DND-41 (cell line): Measurements from ENCODE around the gene CALML6.

Experiments
- ATAC-seq: fragments of 200-7000 bp; cut with Tn5 transposase; 3 replicates; pipeline ENCODE4 v1.9.1; 2021; ENCODE audit warnings: low read depth; ENCODE audit not compliant: insufficient read depth
- DNase-seq: peaks from one replicate; pipeline ENCODE4 v3.0.0-alpha.2; 2020
- H2AFZ ChIP-seq: 2 replicates; pipeline ENCODE4 v1.6.0; 2012; ENCODE audit warnings: low read depth, low read length
- H3K27ac ChIP-seq: 2 replicates; pipeline ENCODE4 v1.5.1; 2012; ENCODE audit warnings: low read length, inconsistent platforms
- H3K27me3 ChIP-seq: fragments of 200-600 bp; sonication (generic); 2 replicates; pipeline ENCODE4 v1.6.0; 2012; ENCODE audit warnings: low read length, mild to moderate bottlenecking, inconsistent platforms; ENCODE audit not compliant: insufficient read depth, poor library complexity
- H3K36me3 ChIP-seq: 2 replicates; pipeline ENCODE4 v1.5.1; 2012; ENCODE audit warnings: low read length, inconsistent platforms; ENCODE audit not compliant: insufficient read depth
- H3K4me1 ChIP-seq: 2 replicates; pipeline ENCODE4 v1.5.1; 2012; ENCODE audit warnings: mild to moderate bottlenecking, low read length; ENCODE audit not compliant: insufficient read depth
- H3K4me2 ChIP-seq: 2 replicates; pipeline ENCODE4 v1.6.0; 2012; ENCODE audit warnings: mild to moderate bottlenecking, moderate library complexity, low read length, inconsistent platforms; ENCODE audit not compliant: insufficient read depth
- H3K4me3 ChIP-seq, 2 experiments: fragments of 200-600 bp in 1 of 2; shearing (Covaris generic) in 1 of 2; 2 replicates each; pipeline ENCODE4 v1.5.1; 2012 to 2016; ENCODE audit warnings: inconsistent platforms in 2 of 2, low read length in 2 of 2, mild to moderate bottlenecking in 2 of 2, low read depth in 1 of 2, moderate library complexity in 1 of 2
- H3K79me2 ChIP-seq: 2 replicates; pipeline ENCODE4 v1.6.0; 2012; ENCODE audit warnings: low read length, inconsistent platforms; ENCODE audit not compliant: insufficient read depth
- H3K9ac ChIP-seq: 2 replicates; pipeline ENCODE4 v1.6.0; 2012; ENCODE audit warnings: low read depth, mild to moderate bottlenecking, inconsistent platforms, low read length, moderate library complexity
- H3K9me3 ChIP-seq: 2 replicates; pipeline ENCODE4 v1.5.1; 2012; ENCODE audit warnings: low read length, moderate library complexity, mild to moderate bottlenecking, inconsistent platforms; ENCODE audit not compliant: insufficient read depth, severe bottlenecking
- H4K20me1 ChIP-seq: 2 replicates; pipeline ENCODE4 v1.6.0; 2012; ENCODE audit warnings: low read length; ENCODE audit not compliant: insufficient read depth
- EZH2 ChIP-seq: IDR thresholded peaks from 3 replicates; pipeline ENCODE4 v1.6.1; 2012; ENCODE audit warnings: borderline replicate concordance, low read depth, mild to moderate bottlenecking, moderate library complexity, low read length, inconsistent platforms; ENCODE audit not compliant: severe bottlenecking
- TF ChIP-seq, protein P1 (sequence below): IDR thresholded peaks from 2 replicates; pipeline ENCODE4 v1.5.1; 2012; ENCODE audit warnings: borderline replicate concordance, low read length, moderate library complexity, mild to moderate bottlenecking; ENCODE audit not compliant: poor library complexity, severe bottlenecking; ENCODE audit errors: extremely low read depth

CALML6 gene

GRCh38 chr1:1941868-1942752 is 27.1 kb downstream of the CALML6 start:
- Histone ChIP-seq H3K36me3 (no peaks in the 10 kb centered on the region), H3K9me3 (no peaks in the 10 kb centered on the region), H3K27me3 (no peaks in the 10 kb centered on the region), H4K20me1 (no peaks in the 10 kb centered on the region; the same call in 1 of the 2 replicates), H3K4me3 (no peak overlapping the region), H3K27ac (no peak overlapping the region), H3K4me2 (no peak overlapping the region), H3K4me1 (peaks cover 8% of the 10 kb centered on the region), H3K9ac (no peak overlapping the region), H3K79me2 (no peaks in the 10 kb centered on the region), H2AFZ (no peak overlapping the region)
- ATAC-seq (no peak), DNase-seq (no peak)
- no peak for TF ChIP-seq EZH2
- TF ChIP-seq, protein P1, sequence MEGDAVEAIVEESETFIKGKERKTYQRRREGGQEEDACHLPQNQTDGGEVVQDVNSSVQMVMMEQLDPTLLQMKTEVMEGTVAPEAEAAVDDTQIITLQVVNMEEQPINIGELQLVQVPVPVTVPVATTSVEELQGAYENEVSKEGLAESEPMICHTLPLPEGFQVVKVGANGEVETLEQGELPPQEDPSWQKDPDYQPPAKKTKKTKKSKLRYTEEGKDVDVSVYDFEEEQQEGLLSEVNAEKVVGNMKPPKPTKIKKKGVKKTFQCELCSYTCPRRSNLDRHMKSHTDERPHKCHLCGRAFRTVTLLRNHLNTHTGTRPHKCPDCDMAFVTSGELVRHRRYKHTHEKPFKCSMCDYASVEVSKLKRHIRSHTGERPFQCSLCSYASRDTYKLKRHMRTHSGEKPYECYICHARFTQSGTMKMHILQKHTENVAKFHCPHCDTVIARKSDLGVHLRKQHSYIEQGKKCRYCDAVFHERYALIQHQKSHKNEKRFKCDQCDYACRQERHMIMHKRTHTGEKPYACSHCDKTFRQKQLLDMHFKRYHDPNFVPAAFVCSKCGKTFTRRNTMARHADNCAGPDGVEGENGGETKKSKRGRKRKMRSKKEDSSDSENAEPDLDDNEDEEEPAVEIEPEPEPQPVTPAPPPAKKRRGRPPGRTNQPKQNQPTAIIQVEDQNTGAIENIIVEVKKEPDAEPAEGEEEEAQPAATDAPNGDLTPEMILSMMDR = no peak

GRCh38 chr1:1942753-1943656 is 27.9 kb downstream of the CALML6 start:
- H4K20me1 ChIP-seq = no peaks in the 10 kb centered on the region; the same call in 1 of the 2 replicates
- H3K4me2 ChIP-seq = no peak overlapping the region
- H2AFZ ChIP-seq = no peak overlapping the region
- H3K4me3 ChIP-seq = no peak overlapping the region
- peaks cover 8% of the 10 kb centered on the region for H3K4me1 ChIP-seq
- ATAC-seq (no peak), DNase-seq (no peak)
- no peaks in the 10 kb centered on the region for H3K9me3 ChIP-seq
- no peaks in the 10 kb centered on the region for H3K36me3 ChIP-seq
- H3K27me3 ChIP-seq = no peaks in the 10 kb centered on the region
- no peak for TF ChIP-seq EZH2
- TF ChIP-seq, protein P1 = no peak
- no peak overlapping the region for H3K9ac ChIP-seq
- no peaks in the 10 kb centered on the region for H3K79me2 ChIP-seq
- no peak overlapping the region for H3K27ac ChIP-seq

DNA sequence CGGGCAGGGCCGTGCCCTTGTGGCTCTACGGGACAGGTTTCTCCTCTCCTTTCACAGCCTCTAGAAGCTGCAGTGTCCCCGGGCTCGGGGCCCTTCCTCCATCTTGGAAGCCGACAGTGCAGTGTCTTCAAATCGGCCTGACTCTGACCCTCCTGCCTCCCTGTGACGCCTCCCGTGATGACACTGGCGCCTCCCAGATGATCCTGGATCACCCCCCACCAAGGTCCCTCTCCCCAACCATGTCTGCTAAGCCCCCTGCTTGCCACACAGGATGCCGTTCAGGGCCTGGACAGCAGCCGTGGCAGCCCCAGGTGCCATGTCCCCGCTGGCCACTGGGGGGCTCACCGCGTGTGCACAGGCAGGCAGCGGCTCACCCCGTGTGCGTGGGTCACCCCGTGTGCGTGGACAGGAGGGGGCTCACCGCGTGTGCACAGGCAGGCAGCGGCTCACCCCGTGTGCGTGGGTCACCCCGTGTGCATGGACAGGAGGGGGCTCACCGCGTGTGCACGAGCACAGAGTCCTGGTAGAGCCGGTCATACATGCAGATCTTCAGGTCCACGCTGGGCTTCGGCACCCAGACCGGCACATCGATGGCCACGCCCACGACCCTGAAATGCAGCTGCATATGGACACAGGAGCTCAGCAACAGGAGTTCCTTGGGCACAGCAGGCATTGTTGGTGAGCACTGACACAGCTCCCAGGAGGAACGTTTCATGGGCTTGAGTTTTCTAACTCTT is 28.9 kb downstream of the CALML6 start:
- H2AFZ ChIP-seq = peak overlapping the region; percentile 62; the same call in 1 of the 2 replicates
- H3K9me3 ChIP-seq = no peaks in the 10 kb centered on the region
- no peaks in the 10 kb centered on the region; the same call in 1 of the 2 replicates for H4K20me1 ChIP-seq
- H3K27ac ChIP-seq = no peak overlapping the region
- peaks cover 8% of the 10 kb centered on the region for H3K4me1 ChIP-seq
- H3K4me3 ChIP-seq = no peak overlapping the region
- no peak overlapping the region for H3K9ac ChIP-seq
- TF ChIP-seq, protein P1 = peak; percentile 92
- no peak for TF ChIP-seq EZH2
- ATAC-seq = peak; percentile 98
- no peaks in the 10 kb centered on the region for H3K79me2 ChIP-seq
- no peaks in the 10 kb centered on the region for H3K27me3 ChIP-seq
- peak; percentile 62 for DNase-seq
- H3K36me3 ChIP-seq = no peaks in the 10 kb centered on the region
- H3K4me2 ChIP-seq = peak overlapping the region; percentile 41
